Adrenal gland (tissue), 12 donors: ENCODE data around the gene SERPING1. TPM values are rescaled to one million over a fixed set of nuclear protein-coding genes. Genes with fewer than 3 reads are reported as not detected.

ENCODE experiments used
- DNase-seq, 7 donors: peaks; one replicate each; pipeline ENCODE4 v3.0.0-alpha.2; 2019 to 2020
- H3K27ac ChIP-seq, 5 donors: fragments of 200-600 bp; sonication (generic) in 4 of 5; 1 replicate in 3 of 5; 2 replicates in 2 of 5; pipeline versions ENCODE4 v1.5.1 to v1.8.0; 2016 to 2020; ENCODE audit warnings: mild to moderate bottlenecking in 1 of 5
- H3K27me3 ChIP-seq: fragments of 200-600 bp; 2 replicates; pipeline ENCODE4 v1.8.0; 2021
- H3K36me3 ChIP-seq, 2 donors: fragments of 200-600 bp; replicated peaks in 1 of 2; 1 replicate in 1 of 2; 2 replicates in 1 of 2; pipeline versions ENCODE4 v1.5.1 to v1.8.0; 2018 to 2022
- H3K4me1 ChIP-seq, 2 donors: fragments of 200-600 bp; replicated peaks in 1 of 2; 1 replicate in 1 of 2; 2 replicates in 1 of 2; pipeline versions ENCODE4 v1.5.1 to v1.8.0; 2018 to 2021
- H3K4me3 ChIP-seq, 4 donors: fragments of 200-600 bp; sonication (generic) in 3 of 4; one replicate each; pipeline ENCODE4 v1.5.1; 2016 to 2018
- H3K9me3 ChIP-seq, 3 donors: fragments of 200-600 bp; sonication (generic) in 1 of 3; replicated peaks in 1 of 3; 1 replicate in 2 of 3; 2 replicates in 1 of 3; pipeline versions ENCODE4 v1.5.1 to v1.8.0; 2016 to 2021
- CTCF ChIP-seq, 6 experiments: fragments of 450-650 bp in 4 of 6; fragments of 200-600 bp in 2 of 6; sonication (generic) in 1 of 6; IDR thresholded peaks; 1 replicate in 5 of 6; 2 replicates in 1 of 6; pipeline versions ENCODE4 v1.5.1 to v1.8.0; 2016 to 2021; ENCODE audit warnings: antibody characterized with exemption in 6 of 6, mild to moderate bottlenecking in 2 of 6, moderate library complexity in 1 of 6
- POLR2A ChIP-seq, 2 donors: fragments of 450-650 bp; IDR thresholded peaks; one replicate each; pipeline ENCODE4 v1.6.1; 2017; ENCODE audit warnings: antibody characterized with exemption in 2 of 2, mild to moderate bottlenecking in 2 of 2, moderate library complexity in 1 of 2
- WGBS, 4 donors: extraction: QIAGEN DNeasy Blood & Tissue Kit in 2 of 4; methylation state at CpG; one replicate each; pipeline versions ENCODE4 v1.1.5 to v1.1.7; 2013 to 2017; 5-methylcytosine and 5-hydroxymethylcytosine counted together
- intact Hi-C, 2 donors: fragments of 100-400 bp; cut with DNase I; formaldehyde crosslinking; loops; one replicate each; pipeline versions ENCODE4 v1.14.1 to v1.15.0; 2022 to 2023
- polyA plus RNA-seq, 3 donors: library from polyadenylated mRNA; stranded (reverse); fragments of 200-250 nt in 2 of 3; fragments of 350-450 nt in 1 of 3; fragmentation: Illumina TruSeq in 1 of 3; extraction: RNeasy Lipid Tissue Mini Kit (QIAGEN cat#74804) in 1 of 3; gene quantifications; one replicate each; pipeline ENCODE4 v1.2.3, GENCODE V29; 2013 to 2014
- total RNA-seq, 9 donors: library from RNA; depleted of rRNA in 4 of 9; stranded (reverse); fragments of >200 nt in 4 of 9; fragments of 120-200 nt in 1 of 9; fragmentation: NEBNext Ultra II Directional in 1 of 9; extraction: Animal tissue kit (Norgen Biotek cat#: 25700) in 1 of 9; gene quantifications; one replicate each; pipeline versions ENCODE4 v1.1.0 to v1.2.4, GENCODE V29; 2013 to 2023
- donor health status: healthy with polysubstance abuse.
- donor health status: Bipolar disorder and iron deficiency.
- donor health status: DM: yes; HTN: yes; CAD: no.
- donor health status: DM: no; HTN: no; CAD: no.
- donor health status: DM: no; HTN: no; CAD: no.
- donor health status: DM: yes; HTN: yes; CAD: no.

Gene SERPING1
- total and polyA plus RNA-seq, 12 donors = 7.0 to 423 (median 163) TPM

- intact Hi-C loops = no loop called here
- H3K4me3 ChIP-seq = no peak overlapping the region
- 81 to 94% (median 87%) methylated on average over 3 of the region's 3 CpGs for WGBS, 4 donors
- DNase-seq = no peak
- TF ChIP-seq CTCF (IDR thresholded peaks at IDR 0.05) (no peak), POLR2A (IDR thresholded peaks at IDR 0.05) (no peak)
- H3K27ac ChIP-seq = no peak overlapping the region
- H3K36me3 ChIP-seq = peaks cover 0 to 6% of the 10 kb centered on the region in 2 donors
- no peaks in the 10 kb centered on the region for H3K9me3 ChIP-seq
- H3K27me3 ChIP-seq = no peaks in the 10 kb centered on the region
- no peaks in the 10 kb centered on the region for H3K4me1 ChIP-seq
Observed at GRCh38 chr11:57601297-57601696, 3.8 kb downstream of the SERPING1 start.

DNA sequence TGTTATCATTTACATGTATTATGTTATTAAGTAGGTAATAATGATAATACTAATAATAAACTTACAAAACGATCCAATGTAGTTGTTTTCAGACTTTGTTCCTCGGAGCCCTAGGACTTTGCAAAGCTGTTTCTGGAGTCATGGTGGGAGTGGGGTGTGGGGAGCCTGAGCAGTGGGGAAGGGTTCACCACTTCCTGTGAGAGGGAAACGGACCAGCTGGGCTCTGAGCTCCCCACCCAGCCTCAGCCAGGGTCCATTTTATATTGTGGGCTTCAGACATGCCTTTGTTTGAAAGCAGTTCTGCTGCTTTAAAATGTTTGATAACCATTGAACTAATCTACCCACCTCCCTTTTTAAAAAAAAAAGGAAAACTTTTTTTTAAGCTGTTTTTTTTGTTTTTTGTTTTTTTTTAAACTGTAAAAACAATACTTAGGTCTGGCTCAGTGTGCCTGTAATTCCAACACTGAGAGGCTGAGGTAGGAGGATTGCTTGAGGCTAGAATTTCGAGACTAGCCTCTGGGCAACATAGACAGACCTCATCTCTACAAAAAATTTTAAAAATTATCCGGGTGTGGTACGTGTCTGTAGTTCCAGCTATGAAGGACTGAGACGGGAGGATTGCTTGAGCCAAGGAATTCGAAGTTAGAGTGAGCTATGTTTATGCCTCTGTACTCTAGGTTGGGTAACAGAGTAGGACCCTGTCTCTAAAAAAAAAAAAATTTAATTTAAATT lies 7.0 kb downstream of the SERPING1 start:
- Histone ChIP-seq H3K27me3 (no peaks in the 10 kb centered on the region), H3K4me3 (no peak overlapping the region), H3K36me3 (peaks cover 0 to 15% of the 10 kb centered on the region in 2 donors), H3K4me1 (no peaks in the 10 kb centered on the region), H3K27ac (no peak overlapping the region), H3K9me3 (no peaks in the 10 kb centered on the region)
- no peak for TF ChIP-seq POLR2A (IDR thresholded peaks at IDR 0.05)
- no peak for TF ChIP-seq CTCF (IDR thresholded peaks at IDR 0.05)
- no peak for DNase-seq
- intact Hi-C loops = no loop called here
- 51 to 60% (median 56%) methylated on average over 8 of the region's 8 CpGs for WGBS, 4 donors

DNA sequence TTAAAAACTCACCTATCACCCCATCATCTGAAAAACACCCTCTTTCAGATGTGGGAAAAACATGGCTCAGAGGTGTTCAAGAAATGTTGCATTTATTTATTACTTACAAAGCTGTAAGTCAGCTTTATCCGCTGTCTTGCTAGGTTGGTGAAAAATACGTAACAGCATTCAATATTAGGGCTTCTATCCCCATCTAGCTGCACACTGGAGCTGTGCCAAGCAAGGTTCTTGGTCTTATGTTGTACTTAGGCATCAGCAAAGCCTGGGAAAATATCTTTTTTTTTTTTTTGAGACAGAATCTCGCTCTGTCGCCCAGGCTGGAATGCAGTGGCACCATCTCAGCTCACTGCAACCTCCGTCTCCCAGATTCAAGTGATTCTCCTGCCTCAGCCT lies 7.5 kb downstream of the SERPING1 start:
- H3K9me3 ChIP-seq = no peaks in the 10 kb centered on the region
- H3K27ac ChIP-seq = no peak overlapping the region
- DNase-seq = no peak
- 86 to 91% (median 87%) methylated on average over 5 of the region's 5 CpGs for WGBS, 4 donors
- H3K4me1 ChIP-seq = no peaks in the 10 kb centered on the region
- intact Hi-C loops = no loop called here
- no peaks in the 10 kb centered on the region for H3K27me3 ChIP-seq
- H3K36me3 ChIP-seq = peaks cover 0 to 19% of the 10 kb centered on the region in 2 donors
- TF ChIP-seq POLR2A (IDR thresholded peaks at IDR 0.05) (no peak), CTCF (IDR thresholded peaks at IDR 0.05) (no peak)
- H3K4me3 ChIP-seq = no peak overlapping the region

GRCh38 chr11:57610170-57610569 lies 12.7 kb downstream of the SERPING1 start:
- DNase-seq = no peak
- Histone ChIP-seq H3K27me3 (no peaks in the 10 kb centered on the region), H3K4me1 (no peaks in the 10 kb centered on the region), H3K36me3 (peaks cover 0 to 44% of the 10 kb centered on the region in 2 donors), H3K4me3 (no peak overlapping the region), H3K9me3 (no peaks in the 10 kb centered on the region), H3K27ac (no peak overlapping the region)
- WGBS, 4 donors = 77 to 86% (median 82%) methylated on average over 4 of the region's 4 CpGs
- intact Hi-C loops = no loop called here
- no peak for TF ChIP-seq POLR2A (IDR thresholded peaks at IDR 0.05)
- TF ChIP-seq CTCF (IDR thresholded peaks at IDR 0.05) = no peak
